HG03575 (cell line): Measurements from ENCODE around the gene EIF3B.
"Not testable (repeated sequence)": the region's sequence is repeated elsewhere in the genome, so short reads cannot be mapped to it uniquely, and the experiment has no call there.

Source experiments
- ATAC-seq: cut with Tn5 transposase; IDR thresholded peaks from one replicate; pipeline ENCODE4 v1.9.1; 2021; ENCODE audit not compliant: unreplicated experiment, insufficient number of reproducible peaks, low FRiP score; ENCODE audit errors: extremely low read depth

Gene EIF3B

GRCh38 chr7:2354186-2354938, at the start of gene EIF3B:
Gene EIF3B (plus strand): TSS chr7:2354827. CDS start chr7:2354922, 95 bp downstream.
- ATAC-seq: peak; percentile 44

GRCh38 chr7:2305258-2305657, 49.4 kb upstream of the EIF3B start:
- ATAC-seq: not testable (repeated sequence)

GRCh38 chr7:2306688-2307087, 47.9 kb upstream of the EIF3B start:
- ATAC-seq: no peak

GRCh38 chr7:2307690-2308107, 46.9 kb upstream of the EIF3B start:
- no peak for ATAC-seq

GRCh38 chr7:2309889-2310331, 44.7 kb upstream of the EIF3B start:
- ATAC-seq: no peak

- ATAC-seq: no peak
Measured at GRCh38 chr7:2312267-2312929, 42.2 kb upstream of the EIF3B start.

- no peak for ATAC-seq
Measured at GRCh38 chr7:2313450-2314208, 41.0 kb upstream of the EIF3B start.

- ATAC-seq: no peak
Measured at GRCh38 chr7:2314209-2314955, 40.2 kb upstream of the EIF3B start, which contains the start of gene SNX8. Gene SNX8 (minus strand): TSS chr7:2314441. CDS start chr7:2314421, 20 bp downstream.

GRCh38 chr7:2314956-2315530, 39.6 kb upstream of the EIF3B start:
- ATAC-seq: not testable (repeated sequence)

- no peak for ATAC-seq
Measured at GRCh38 chr7:2315787-2316186, 38.8 kb upstream of the EIF3B start.

GRCh38 chr7:2316578-2316977, 38.0 kb upstream of the EIF3B start:
- no peak for ATAC-seq

- no peak for ATAC-seq
Measured at GRCh38 chr7:2317556-2318293, 36.9 kb upstream of the EIF3B start.

- no peak for ATAC-seq
Measured at GRCh38 chr7:2321020-2321419, 33.6 kb upstream of the EIF3B start.

GRCh38 chr7:2325162-2325561, 29.5 kb upstream of the EIF3B start:
- ATAC-seq: no peak

- ATAC-seq: no peak
Measured at GRCh38 chr7:2326951-2327350, 27.7 kb upstream of the EIF3B start.

GRCh38 chr7:2330493-2330892, 24.1 kb upstream of the EIF3B start:
- no peak for ATAC-seq

GRCh38 chr7:2331707-2332106, 22.9 kb upstream of the EIF3B start:
- no peak for ATAC-seq

GRCh38 chr7:2332606-2333231, 21.9 kb upstream of the EIF3B start:
- not testable (repeated sequence) for ATAC-seq
